ENCODE measurements around the gene ZNF784. TPM values are rescaled to one million over a fixed set of nuclear protein-coding genes. Genes with fewer than 3 reads are reported as not detected.

The ZNF784 gene
- total and polyA plus RNA-seq, 2 of the 4 experiments (the other 2 are of a cell fraction): 2.5 to 3.7 TPM

GRCh38 chr19:55606471-55606787 lies 17.9 kb downstream of the ZNF784 start:
- BruUV-seq (replicated peaks): TSS peak; percentile 22
- DNase-seq (no peak), ATAC-seq (ENCODE audit: low read depth) (no peak)
- Histone ChIP-seq H3K9ac (ENCODE audit: low read depth, low read length) (peak overlapping the region; percentile 81), H3K36me3 (ENCODE audit: control insufficient read depth, insufficient read depth, low read length) (peaks cover 17% of the 10 kb centered on the region), H3K27me3 (ENCODE audit: control insufficient read depth, insufficient read depth, low read length) (no peaks in the 10 kb centered on the region), H3K9me3 (ENCODE audit: control insufficient read depth, insufficient read depth, low read length) (peaks cover 5% of the 10 kb centered on the region; the same call in 1 of the 2 replicates), H4K8ac (ENCODE audit: low read depth in 2 of 2, low read length in 2 of 2) (peak overlapping the region in 1 of 2 experiments; percentile 52; a peak in 2 of 4 replicates), H3K27ac (ENCODE audit: insufficient read depth, low read length) (peak overlapping the region; percentile 73), H3K18ac (ENCODE audit: low read depth, low read length) (no peak overlapping the region), H3K4me2 (ENCODE audit: low read depth, low read length) (peak overlapping the region; percentile 97), H2AK9ac (replicated peaks; ENCODE audit: low read depth, low read length, poor library complexity) (peak overlapping the region; percentile 75), H3K4me1 (ENCODE audit: control insufficient read depth, insufficient read depth, low read length) (peaks cover 5% of the 10 kb centered on the region; the same call in 1 of the 2 replicates), H2AFZ (replicated peaks; ENCODE audit: low read length, poor library complexity) (peak overlapping the region; percentile 81), H4K91ac (ENCODE audit: insufficient read depth, low read depth, low read length) (peak overlapping the region; percentile 72), H2BK15ac (ENCODE audit: low read depth, low read length) (no peak overlapping the region), H3K4ac (ENCODE audit: low read depth, low read length) (peak overlapping the region; percentile 53), H4K20me1 (ENCODE audit: insufficient read depth, low read length) (peaks cover 24% of the 10 kb centered on the region), H3K9me1 (ENCODE audit: insufficient read depth, low read length) (peaks cover 4% of the 10 kb centered on the region; the same call in 1 of the 2 replicates), H3K4me3 (ENCODE audit: insufficient read depth, low read depth, low read length) (peak overlapping the region; percentile 76), H3K79me1 (ENCODE audit: low read depth in 1 of 2, low read length in 2 of 2) (peaks cover 34 to 63% of the 10 kb centered on the region in 2 experiments), H2BK20ac (ENCODE audit: low read depth, low read length) (no peak overlapping the region), H3K56ac (ENCODE audit: extremely low read depth, insufficient read depth, low read length) (0 out of 2 replicates have a peak overlapping the region, but pooled peaks have one; percentile 13), H2AK5ac (ENCODE audit: low read depth, low read length) (peak overlapping the region; percentile 94), H2BK5ac (ENCODE audit: low read depth, low read length, poor library complexity, severe bottlenecking) (peak overlapping the region; percentile 27), H3K23ac (ENCODE audit: low read depth, low read length) (peak overlapping the region; percentile 75), H2BK120ac (ENCODE audit: low read depth, low read length) (no peak overlapping the region), H3K14ac (replicated peaks; ENCODE audit: low read depth, low read length) (peak overlapping the region; percentile 65), H4K5ac (ENCODE audit: low read depth, low read length) (no peak overlapping the region)
- intact Hi-C loops (cut with micrococcal nuclease): loop anchor here (1.0 to 2.0 kb wide), 2 partner anchors 89 to 146 kb away; partner anchors contain the start of gene ISOC2
- ChIA-PET POLR2A (ENCODE audit: unreplicated experiment) (interaction anchor here (1.1 kb wide), 1 partner anchor 31 kb away, joined by 4 read pairs; no protein-coding TSS in a partner anchor), CTCF (interaction anchor here (0.6 to 2.3 kb wide), 8 partner anchors 13 to 245 kb away, joined by 3 to 11 read pairs (median 6); partner anchors contain the start of genes U2AF2 and ZNF784)
- TF ChIP-seq RAD21 (IDR thresholded peaks at IDR 0.05; ENCODE audit: low read length) (no peak), RCOR1 (IDR thresholded peaks at IDR 0.05; ENCODE audit: insufficient replicate concordance, low read length) (no peak), MXI1 (IDR thresholded peaks at IDR 0.05; ENCODE audit: borderline replicate concordance, low read depth, low read length) (no peak), BHLHE40 (IDR thresholded peaks at IDR 0.05; ENCODE audit: low read depth, low read length) (no peak), CEBPB (IDR thresholded peaks at IDR 0.05; ENCODE audit: low read depth, low read length) (no peak), NFE2L2 (IDR thresholded peaks at IDR 0.05; ENCODE audit: low read depth, low read length) (no peak), ELK1 (IDR thresholded peaks at IDR 0.05; ENCODE audit: borderline replicate concordance, low read depth, low read length) (no peak), CHD1 (IDR thresholded peaks at IDR 0.05; ENCODE audit: low read depth, low read length) (no peak), CTCF (conservative IDR thresholded peaks at IDR 0.05; ENCODE audit: low read depth, low read length) (no peak), MAFK (IDR thresholded peaks at IDR 0.05; ENCODE audit: low read depth, low read length) (no peak), SMC3 (IDR thresholded peaks at IDR 0.05; ENCODE audit: low read depth, low read length) (no peak), FOS (IDR thresholded peaks at IDR 0.05; ENCODE audit: low read depth, low read length) (no peak)
- dilution Hi-C loops (cut with HindIII; ENCODE audit: low sequenced_read_pairs, unreplicated experiment): no loop called here
- WGBS, 2 experiments (ENCODE audit: extremely low coverage in 2 of 2, insufficient read length in 1 of 2): 38% methylated on average over 5 of the region's 12 CpGs; no CpG with 5 or more reads in 1 of the 2 experiments
- in situ Hi-C loops (cut with MboI; ENCODE audit: low sequenced_read_pairs): loop anchor here (5.0 kb wide), 1 partner anchor 89 kb away; no protein-coding TSS in a partner anchor

Measured in IMR-90 (cell line).